Cardiac muscle cell (in vitro differentiated cells and primary cell): ENCODE results near the gene RASGRP1. TPM values are rescaled to one million over a fixed set of nuclear protein-coding genes. Genes with fewer than 3 reads are reported as not detected.
A peak's percentile ranks its signal among the peaks of the same experiment; 100 is the strongest.

Experiments
- DNase-seq, 2 donors: peaks; one replicate each; pipeline versions ENCODE4 v3.0.0 to v3.0.0-alpha.2; 2010 to 2017; ENCODE audit warnings: low read depth in 1 of 2, low spot score in 1 of 2
- H3K27ac ChIP-seq: fragments of 200-600 bp; sonication (generic); 2 replicates; pipeline ENCODE4 v1.5.1; 2016
- H3K27me3 ChIP-seq: fragments of 200-600 bp; sonication (generic); 2 replicates; pipeline ENCODE4 v1.6.0; 2016; ENCODE audit warnings: control low read depth
- H3K36me3 ChIP-seq: fragments of 200-600 bp; sonication (generic); 2 replicates; pipeline ENCODE4 v1.5.1; 2016; ENCODE audit warnings: control low read depth
- H3K4me1 ChIP-seq: fragments of 200-600 bp; sonication (generic); 2 replicates; pipeline ENCODE4 v1.8.1; 2017; ENCODE audit warnings: low read depth, mild to moderate bottlenecking, mixed run types
- H3K4me3 ChIP-seq: fragments of 200-600 bp; sonication (generic); 2 replicates; pipeline ENCODE4 v1.5.1; 2016; ENCODE audit warnings: mild to moderate bottlenecking
- H3K9me3 ChIP-seq: fragments of 200-600 bp; sonication (generic); 2 replicates; pipeline ENCODE4 v1.5.1; 2017; ENCODE audit warnings: low read depth, mild to moderate bottlenecking, control low read depth
- polyA plus RNA-seq: library from polyadenylated mRNA; unstranded; fragments of >200 nt; fragmentation: Nextera tagmentation; extraction: Ambion mirVana; gene quantifications from 2 replicates; pipeline ENCODE4 v1.2.1, GENCODE V29; 2016
- total RNA-seq: library from RNA; depleted of rRNA; stranded (reverse); fragments of >200 nt; gene quantifications from 2 replicates; pipeline ENCODE4 v1.2.3, GENCODE V29; 2016
- TF ChIP-seq, protein P1 (sequence below): IDR thresholded peaks from 2 replicates; pipeline ENCODE4 v1.5.1; 2012; ENCODE audit warnings: low read depth, mild to moderate bottlenecking, low read length

Gene RASGRP1
- total RNA-seq, result 2.6 and 4.5 TPM in 2 replicates
- polyA plus RNA-seq, result 1.1 and 6.3 TPM in 2 replicates

DNA sequence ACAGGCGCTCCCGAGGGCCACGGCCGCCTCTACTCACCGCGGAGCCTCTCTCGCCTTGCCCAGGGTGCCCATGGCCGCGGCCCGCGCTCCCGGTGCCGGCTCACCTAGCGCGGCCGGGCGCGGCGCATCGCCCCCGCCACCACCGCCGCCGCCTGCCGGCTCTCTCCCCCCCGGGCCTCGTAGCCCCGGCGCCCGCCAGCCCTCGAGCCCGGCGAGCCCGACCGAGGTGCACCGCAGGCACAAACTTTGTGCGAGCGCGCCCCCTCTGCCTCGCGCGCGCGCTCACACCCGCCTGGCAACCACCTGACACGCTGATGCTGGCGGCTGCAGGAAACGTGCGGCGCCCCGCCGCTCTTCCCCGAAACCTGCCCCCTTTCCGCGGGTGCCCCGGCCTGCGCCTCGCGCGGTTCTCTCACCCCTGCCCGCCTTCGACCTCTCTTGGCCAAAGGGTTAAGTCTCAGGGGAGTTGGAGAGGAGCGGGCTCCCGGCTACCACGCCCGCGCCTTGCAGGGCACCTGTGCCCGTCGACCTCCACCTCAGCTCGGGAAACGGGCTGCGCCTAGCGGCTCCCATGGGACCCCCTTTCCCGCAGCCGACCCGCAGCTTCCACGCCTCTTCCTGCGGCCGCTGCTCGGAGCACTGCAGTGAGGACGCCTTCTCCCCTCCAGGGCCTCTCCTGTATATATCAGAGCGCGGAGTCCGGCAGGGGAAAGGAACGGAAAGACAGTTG lies at the start of gene RASGRP1:
TSS of gene RASGRP1 (minus strand) at position 258 of the 730 bp plus-strand sequence. CDS start at position 72, 186 bp downstream.
- Histone ChIP-seq H3K36me3 (no peaks in the 10 kb centered on the region), H3K27me3 (peaks cover 26% of the 10 kb centered on the region), H3K9me3 (no peaks in the 10 kb centered on the region), H3K27ac (no peak within 1 kb of the TSS), H3K4me3 (peak within 1 kb of the TSS; percentile 81), H3K4me1 (peaks cover 3% of the 10 kb centered on the region)
- DNase-seq, result peak; percentile 48 to 83
- TF ChIP-seq, protein P1, sequence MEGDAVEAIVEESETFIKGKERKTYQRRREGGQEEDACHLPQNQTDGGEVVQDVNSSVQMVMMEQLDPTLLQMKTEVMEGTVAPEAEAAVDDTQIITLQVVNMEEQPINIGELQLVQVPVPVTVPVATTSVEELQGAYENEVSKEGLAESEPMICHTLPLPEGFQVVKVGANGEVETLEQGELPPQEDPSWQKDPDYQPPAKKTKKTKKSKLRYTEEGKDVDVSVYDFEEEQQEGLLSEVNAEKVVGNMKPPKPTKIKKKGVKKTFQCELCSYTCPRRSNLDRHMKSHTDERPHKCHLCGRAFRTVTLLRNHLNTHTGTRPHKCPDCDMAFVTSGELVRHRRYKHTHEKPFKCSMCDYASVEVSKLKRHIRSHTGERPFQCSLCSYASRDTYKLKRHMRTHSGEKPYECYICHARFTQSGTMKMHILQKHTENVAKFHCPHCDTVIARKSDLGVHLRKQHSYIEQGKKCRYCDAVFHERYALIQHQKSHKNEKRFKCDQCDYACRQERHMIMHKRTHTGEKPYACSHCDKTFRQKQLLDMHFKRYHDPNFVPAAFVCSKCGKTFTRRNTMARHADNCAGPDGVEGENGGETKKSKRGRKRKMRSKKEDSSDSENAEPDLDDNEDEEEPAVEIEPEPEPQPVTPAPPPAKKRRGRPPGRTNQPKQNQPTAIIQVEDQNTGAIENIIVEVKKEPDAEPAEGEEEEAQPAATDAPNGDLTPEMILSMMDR, result peak; percentile 34

DNA sequence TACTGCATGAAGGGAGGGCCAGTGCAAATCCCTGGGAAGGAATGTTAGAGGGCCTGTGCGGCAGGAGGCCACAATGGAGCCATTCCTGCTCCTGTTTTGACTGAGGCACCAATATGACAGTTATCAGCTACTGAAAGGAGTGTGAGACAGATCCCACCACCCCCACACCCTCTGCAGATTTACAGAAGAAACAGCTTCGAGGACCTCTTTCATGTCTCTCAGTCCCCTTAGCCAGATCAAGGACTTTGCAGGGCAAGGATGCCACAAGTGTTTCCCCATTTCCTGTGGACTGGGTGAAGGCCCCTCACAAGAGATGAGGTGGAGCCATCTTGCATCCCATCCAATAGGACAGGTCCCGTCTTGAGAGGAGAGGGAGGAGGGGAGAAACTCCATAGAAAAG lies 48.5 kb upstream of the RASGRP1 start:
- H3K9me3 ChIP-seq, result no peaks in the 10 kb centered on the region
- H3K36me3 ChIP-seq, result no peaks in the 10 kb centered on the region
- no peak for DNase-seq
- no peak overlapping the region for H3K4me3 ChIP-seq
- no peak overlapping the region for H3K27ac ChIP-seq
- H3K4me1 ChIP-seq, result peaks cover 8% of the 10 kb centered on the region
- H3K27me3 ChIP-seq, result no peaks in the 10 kb centered on the region
- TF ChIP-seq, protein P1, result no peak

DNA sequence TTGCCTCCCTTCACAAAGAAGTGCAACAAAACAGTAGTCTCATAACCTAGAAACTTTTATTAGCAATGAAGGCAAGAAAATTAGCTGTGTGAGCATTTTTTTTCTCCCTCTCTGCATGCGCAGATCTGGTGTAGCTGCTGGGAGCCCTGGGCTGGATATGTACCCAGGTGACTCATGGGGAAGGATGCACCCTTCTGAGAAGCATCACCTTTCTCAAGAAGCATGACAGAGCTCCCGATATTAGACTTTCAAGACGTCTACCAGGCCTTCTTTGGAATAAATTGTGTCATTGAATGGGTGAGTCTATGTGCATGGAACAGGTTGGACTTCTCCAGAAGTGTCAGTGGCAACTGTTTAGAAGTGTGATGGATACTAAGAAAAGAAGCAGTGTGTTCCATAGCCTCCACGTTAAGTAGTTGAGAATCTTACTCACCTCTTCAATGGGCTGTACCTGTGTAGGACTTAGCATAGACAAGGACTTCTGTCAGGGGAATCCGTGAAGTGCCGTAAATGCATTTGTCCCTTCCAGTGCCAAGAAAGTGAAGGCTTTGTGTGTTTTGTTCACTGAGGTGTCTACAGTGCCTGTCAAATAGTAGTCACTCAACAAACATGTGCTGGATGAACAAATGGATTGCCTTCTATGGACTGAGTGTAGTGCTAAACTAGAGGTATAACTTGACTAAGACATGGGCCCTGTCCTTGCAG lies 47.7 kb upstream of the RASGRP1 start:
- DNase-seq, result no peak
- H3K36me3 ChIP-seq, result no peaks in the 10 kb centered on the region
- H3K27ac ChIP-seq, result no peak overlapping the region
- peaks cover 8% of the 10 kb centered on the region for H3K4me1 ChIP-seq
- TF ChIP-seq, protein P1, result no peak
- H3K9me3 ChIP-seq, result no peaks in the 10 kb centered on the region
- no peak overlapping the region for H3K4me3 ChIP-seq
- H3K27me3 ChIP-seq, result no peaks in the 10 kb centered on the region

DNA sequence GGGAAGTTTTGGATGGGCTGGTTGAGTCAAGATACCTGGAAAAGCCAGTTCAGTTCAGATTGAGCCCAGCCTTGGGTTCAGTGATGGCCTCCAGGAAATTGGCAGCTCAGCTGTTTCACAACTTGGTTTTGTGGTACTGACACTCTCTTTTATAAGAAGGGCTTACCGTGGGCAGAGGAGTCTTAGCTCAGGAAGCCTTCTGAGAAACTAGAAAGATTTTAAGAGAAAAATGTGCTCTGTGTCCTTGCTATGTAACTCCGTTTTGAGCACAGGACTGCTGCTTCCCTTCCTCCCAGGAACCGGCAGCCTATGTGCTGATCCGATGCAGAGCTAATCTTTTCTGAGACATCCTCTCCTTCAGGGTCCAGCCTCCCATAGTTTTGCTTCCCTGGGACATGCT lies 46.6 kb upstream of the RASGRP1 start:
- no peak overlapping the region for H3K4me3 ChIP-seq
- no peaks in the 10 kb centered on the region for H3K27me3 ChIP-seq
- no peaks in the 10 kb centered on the region for H3K9me3 ChIP-seq
- H3K36me3 ChIP-seq, result no peaks in the 10 kb centered on the region
- peaks cover 8% of the 10 kb centered on the region for H3K4me1 ChIP-seq
- H3K27ac ChIP-seq, result no peak overlapping the region
- DNase-seq, result no peak
- TF ChIP-seq, protein P1, result no peak

DNA sequence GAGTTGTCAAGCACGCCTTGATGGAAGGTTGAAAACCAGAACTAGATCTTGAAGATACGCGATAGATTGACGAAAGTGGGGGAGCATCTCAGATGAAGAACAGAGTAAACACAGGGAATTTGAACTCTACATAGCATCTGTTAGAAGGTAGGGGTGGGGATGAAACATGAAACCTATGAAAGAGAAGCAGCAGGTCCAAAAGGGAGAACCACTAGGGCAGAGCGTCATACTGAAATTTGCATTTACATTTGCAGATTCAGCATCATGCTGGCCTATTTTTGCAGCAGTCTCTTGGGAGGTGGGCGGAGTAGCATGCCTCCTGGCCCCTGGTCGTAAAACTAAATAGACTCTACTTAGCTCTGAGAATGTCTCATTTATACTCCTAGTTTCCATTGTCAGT lies 46.1 kb upstream of the RASGRP1 start:
- TF ChIP-seq, protein P1, result no peak
- no peak for DNase-seq

More for the DNA sequence above, 46.1 kb upstream of the RASGRP1 start:
- Histone ChIP-seq H3K27me3 (no peaks in the 10 kb centered on the region), H3K4me1 (peaks cover 8% of the 10 kb centered on the region), H3K36me3 (no peaks in the 10 kb centered on the region), H3K9me3 (no peaks in the 10 kb centered on the region), H3K4me3 (no peak overlapping the region), H3K27ac (no peak overlapping the region)
